Memory B cell (primary cell): Measurements from ENCODE around the gene CCER1.

Experiments used
- ATAC-seq: fragments of 150-1000 bp; cut with Tn5 transposase; 2 replicates; pipeline ENCODE4 v1.10.0; 2021; ENCODE audit warnings: low read depth, mild to moderate bottlenecking, moderate library complexity
- DNase-seq, 2 donors: peaks; one replicate each; pipeline ENCODE4 v3.0.0; 2022; ENCODE audit warnings: low spot score in 2 of 2
- H3K27ac Mint-ChIP-seq: one replicate; pipeline ENCODE4 v1.8.0; 2022; ENCODE audit warnings: mild to moderate bottlenecking, moderate library complexity, mixed read lengths
- H3K27me3 Mint-ChIP-seq: one replicate; pipeline ENCODE4 v1.8.0; 2022; ENCODE audit warnings: mixed read lengths
- H3K36me3 Mint-ChIP-seq: one replicate; pipeline ENCODE4 v1.8.0; 2022; ENCODE audit warnings: mild to moderate bottlenecking, mixed read lengths
- H3K4me1 Mint-ChIP-seq: one replicate; pipeline ENCODE4 v1.8.0; 2022; ENCODE audit warnings: mixed read lengths
- H3K4me3 Mint-ChIP-seq: one replicate; pipeline ENCODE4 v1.8.0; 2022; ENCODE audit warnings: mild to moderate bottlenecking, moderate library complexity, mixed read lengths
- H3K9me3 Mint-ChIP-seq: one replicate; pipeline ENCODE4 v1.8.0; 2022; ENCODE audit warnings: mixed read lengths

Gene CCER1

DNA sequence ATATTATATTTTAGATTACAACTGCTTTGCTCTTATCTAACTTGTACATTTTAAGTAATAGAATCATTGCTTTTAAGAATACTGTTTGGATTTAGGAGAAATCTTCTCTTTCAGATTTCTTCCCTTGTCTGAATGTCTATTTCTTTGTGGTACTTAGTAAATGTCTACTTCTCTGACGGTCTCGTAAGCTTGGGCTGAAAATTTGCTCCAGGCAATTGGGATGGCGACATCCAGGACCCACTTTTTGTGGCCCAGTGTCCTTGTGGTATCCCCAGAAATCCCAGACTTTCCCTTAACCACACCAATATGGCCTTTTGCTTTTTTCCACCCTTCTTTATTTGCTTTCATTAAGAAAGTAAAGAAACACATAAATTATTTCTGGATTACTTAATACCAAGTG is 24.0 kb upstream of the CCER1 start:
- Mint-ChIP-seq H3K4me1 (no peaks in the 10 kb centered on the region), H3K4me3 (no peak overlapping the region), H3K36me3 (no peaks in the 10 kb centered on the region), H3K9me3 (no peaks in the 10 kb centered on the region), H3K27me3 (peaks cover 2% of the 10 kb centered on the region), H3K27ac (no peak overlapping the region)
- no peak for ATAC-seq
- DNase-seq, result no peak

DNA sequence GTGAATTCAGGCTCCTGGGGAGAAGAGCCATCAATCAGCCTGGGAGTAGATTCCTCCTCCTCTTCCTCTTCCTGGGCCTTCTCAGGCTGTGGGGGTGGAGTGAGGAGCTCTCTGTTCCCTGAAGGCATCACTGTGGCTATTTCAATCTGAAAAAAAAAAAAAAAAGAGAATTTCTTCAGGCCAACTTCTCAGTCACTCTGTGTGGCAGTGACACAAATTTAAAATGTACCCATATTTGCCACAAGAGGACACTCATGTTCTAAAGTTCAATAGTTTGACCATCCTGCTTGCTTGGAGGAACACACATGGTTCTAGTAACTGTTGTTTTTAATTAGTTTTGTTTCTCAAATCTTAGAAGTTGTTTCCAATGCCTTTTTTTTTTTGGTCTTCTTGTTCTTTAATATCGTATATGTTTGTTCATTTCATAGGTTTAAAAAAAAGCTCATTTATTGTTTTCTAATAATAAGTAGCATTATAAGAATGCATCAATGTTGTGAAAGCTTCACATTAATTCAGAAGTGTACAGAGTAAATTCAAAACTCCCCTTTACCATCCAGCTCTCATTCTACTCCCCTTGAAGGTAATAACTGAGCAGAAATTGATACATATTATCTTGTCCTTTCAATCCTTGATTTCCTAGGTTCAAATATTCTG is 23.3 kb upstream of the CCER1 start:
- H3K4me3 Mint-ChIP-seq, result no peak overlapping the region
- no peaks in the 10 kb centered on the region for H3K9me3 Mint-ChIP-seq
- DNase-seq (no peak), ATAC-seq (peak; percentile 37)
- H3K36me3 Mint-ChIP-seq, result no peaks in the 10 kb centered on the region
- no peaks in the 10 kb centered on the region for H3K4me1 Mint-ChIP-seq
- H3K27ac Mint-ChIP-seq, result no peak overlapping the region
- H3K27me3 Mint-ChIP-seq, result peaks cover 2% of the 10 kb centered on the region

DNA sequence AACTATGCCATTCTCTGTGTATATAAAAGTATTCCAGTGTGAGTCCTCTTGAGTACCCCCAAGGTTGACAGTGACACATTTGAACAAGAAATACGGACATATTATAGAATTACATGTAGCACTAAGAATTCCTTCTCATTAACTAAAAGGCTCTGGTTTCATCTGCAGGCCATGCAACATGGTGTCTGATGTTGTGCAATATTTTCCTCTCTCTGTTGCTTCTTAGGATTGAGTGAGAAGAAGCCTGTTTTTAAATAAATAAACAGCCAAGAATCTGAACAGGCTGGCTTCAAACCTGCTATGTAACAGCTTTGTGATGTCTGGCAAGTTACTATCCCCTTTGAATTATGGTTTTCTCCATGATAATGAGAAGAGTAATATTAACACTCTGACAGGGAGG is 22.2 kb upstream of the CCER1 start:
- DNase-seq (no peak), ATAC-seq (no peak)
- H3K9me3 Mint-ChIP-seq, result no peaks in the 10 kb centered on the region
- no peaks in the 10 kb centered on the region for H3K4me1 Mint-ChIP-seq
- H3K27me3 Mint-ChIP-seq, result peaks cover 2% of the 10 kb centered on the region
- no peak overlapping the region for H3K27ac Mint-ChIP-seq
- no peak overlapping the region for H3K4me3 Mint-ChIP-seq
- H3K36me3 Mint-ChIP-seq, result no peaks in the 10 kb centered on the region

DNA sequence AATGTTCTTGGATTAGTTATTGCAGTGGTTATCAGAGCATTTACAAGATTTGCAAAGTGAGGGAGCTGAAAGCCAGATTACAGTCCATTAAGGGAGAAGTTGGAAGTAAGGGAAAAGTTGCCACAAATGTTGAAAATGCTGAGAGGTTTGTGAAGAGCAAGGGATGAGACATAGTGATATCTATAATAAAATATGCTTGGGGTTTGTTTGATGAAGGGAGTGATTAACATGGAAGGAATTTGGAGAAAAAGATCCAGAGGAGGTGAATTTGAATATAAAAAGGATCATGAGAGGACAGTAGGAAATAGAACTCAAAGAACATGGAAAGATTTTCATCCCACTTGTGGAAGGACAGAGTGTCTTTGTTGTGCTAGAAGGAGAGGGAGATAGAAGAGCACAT is 19.3 kb upstream of the CCER1 start:
- H3K36me3 Mint-ChIP-seq, result no peaks in the 10 kb centered on the region
- ATAC-seq, result no peak
- no peak for DNase-seq
- no peaks in the 10 kb centered on the region for H3K4me1 Mint-ChIP-seq
- H3K27me3 Mint-ChIP-seq, result no peaks in the 10 kb centered on the region
- H3K27ac Mint-ChIP-seq, result no peak overlapping the region
- no peaks in the 10 kb centered on the region for H3K9me3 Mint-ChIP-seq
- no peak overlapping the region for H3K4me3 Mint-ChIP-seq

DNA sequence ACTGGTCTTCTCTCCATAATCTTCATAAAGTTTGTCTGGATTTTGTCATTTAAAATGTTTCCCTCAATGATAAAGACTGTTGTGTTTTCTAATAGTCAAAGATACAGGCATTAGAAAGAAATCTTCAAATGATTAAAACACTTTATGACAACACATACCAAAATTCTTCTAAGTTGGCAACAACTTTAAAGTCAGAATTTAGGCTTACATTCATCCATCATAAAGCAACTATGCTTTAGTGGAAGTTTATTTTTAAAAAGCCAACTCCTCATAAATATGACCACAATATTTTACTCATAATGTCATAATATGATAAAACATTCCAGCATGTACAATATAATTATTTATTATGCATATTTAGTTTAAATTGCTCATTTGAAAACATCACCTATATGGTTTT is 17.2 kb upstream of the CCER1 start:
- H3K9me3 Mint-ChIP-seq, result no peaks in the 10 kb centered on the region
- H3K36me3 Mint-ChIP-seq, result no peaks in the 10 kb centered on the region
- no peak overlapping the region for H3K27ac Mint-ChIP-seq

DNA sequence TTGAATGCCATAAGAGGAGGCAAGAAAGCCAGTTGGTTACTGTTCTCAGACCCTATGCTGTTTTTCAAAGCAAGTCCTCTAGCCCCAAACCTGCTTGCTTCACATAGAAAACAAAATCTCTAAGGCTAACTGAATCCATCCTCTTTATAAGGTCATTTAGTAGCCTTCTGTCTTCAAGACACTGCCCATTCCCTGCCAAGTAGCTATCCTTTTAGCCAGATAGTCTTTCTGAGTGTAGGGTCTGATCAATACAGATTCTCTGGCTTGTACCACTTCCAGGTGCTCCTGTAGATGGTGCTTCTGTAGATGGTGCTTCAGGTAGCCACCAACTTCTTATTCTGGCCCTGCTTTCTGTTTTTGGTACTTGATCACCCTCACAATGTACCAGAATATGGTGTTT is 15.9 kb upstream of the CCER1 start:
- H3K27me3 Mint-ChIP-seq, result no peaks in the 10 kb centered on the region
- H3K27ac Mint-ChIP-seq, result no peak overlapping the region
- no peak overlapping the region for H3K4me3 Mint-ChIP-seq
- H3K4me1 Mint-ChIP-seq, result no peaks in the 10 kb centered on the region
- no peak for ATAC-seq
- no peaks in the 10 kb centered on the region for H3K9me3 Mint-ChIP-seq
- DNase-seq, result no peak
- no peaks in the 10 kb centered on the region for H3K36me3 Mint-ChIP-seq

More for the DNA sequence above, 17.2 kb upstream of the CCER1 start:
- ATAC-seq, result no peak
- Mint-ChIP-seq H3K4me3 (no peak overlapping the region), H3K4me1 (no peaks in the 10 kb centered on the region), H3K27me3 (no peaks in the 10 kb centered on the region)
- no peak for DNase-seq

DNA sequence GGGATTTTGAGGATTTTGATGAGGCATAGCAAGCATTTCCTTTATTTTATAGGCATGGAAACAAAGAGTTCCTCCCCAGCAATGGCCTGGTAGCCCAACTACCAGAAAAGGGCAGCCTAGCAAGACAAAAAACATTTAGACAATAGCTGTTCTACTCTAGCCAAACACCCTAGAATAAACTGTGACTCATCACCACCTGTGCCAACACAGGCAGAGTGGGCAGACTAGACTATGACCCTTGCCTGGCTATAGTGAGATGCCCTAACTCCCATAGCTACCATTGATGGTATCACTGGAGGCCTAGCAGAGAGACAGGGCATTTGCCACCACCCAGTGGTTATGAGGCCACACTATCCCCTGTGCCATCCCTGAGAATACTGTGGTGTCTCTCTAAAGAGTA is 15.5 kb upstream of the CCER1 start:
- Mint-ChIP-seq H3K4me1 (no peaks in the 10 kb centered on the region), H3K9me3 (no peaks in the 10 kb centered on the region), H3K36me3 (no peaks in the 10 kb centered on the region), H3K4me3 (no peak overlapping the region), H3K27ac (no peak overlapping the region), H3K27me3 (no peaks in the 10 kb centered on the region)
- no peak for DNase-seq
- no peak for ATAC-seq

DNA sequence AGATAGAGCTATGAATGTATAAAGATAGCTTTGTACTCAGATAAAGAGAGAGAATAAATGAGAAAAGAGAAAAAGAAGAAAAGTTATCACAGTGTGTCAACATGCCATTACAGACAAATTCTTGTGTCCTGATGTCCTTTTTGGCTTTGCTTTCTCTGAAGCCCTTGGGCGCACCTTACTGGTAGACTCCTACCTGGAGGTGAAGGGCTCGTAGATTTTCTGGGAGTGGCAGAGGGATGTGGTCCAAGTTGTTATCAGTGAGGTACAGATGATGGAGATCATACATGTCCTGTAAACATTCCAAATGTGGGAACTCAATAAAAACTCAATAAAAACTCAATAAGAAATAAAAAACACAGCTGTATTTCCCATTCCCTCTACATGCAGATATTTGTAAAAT is 14.9 kb upstream of the CCER1 start:
- no peaks in the 10 kb centered on the region for H3K36me3 Mint-ChIP-seq
- H3K4me3 Mint-ChIP-seq, result no peak overlapping the region
- H3K4me1 Mint-ChIP-seq, result no peaks in the 10 kb centered on the region
- no peaks in the 10 kb centered on the region for H3K9me3 Mint-ChIP-seq
- no peaks in the 10 kb centered on the region for H3K27me3 Mint-ChIP-seq
- DNase-seq (no peak), ATAC-seq (no peak)
- no peak overlapping the region for H3K27ac Mint-ChIP-seq

DNA sequence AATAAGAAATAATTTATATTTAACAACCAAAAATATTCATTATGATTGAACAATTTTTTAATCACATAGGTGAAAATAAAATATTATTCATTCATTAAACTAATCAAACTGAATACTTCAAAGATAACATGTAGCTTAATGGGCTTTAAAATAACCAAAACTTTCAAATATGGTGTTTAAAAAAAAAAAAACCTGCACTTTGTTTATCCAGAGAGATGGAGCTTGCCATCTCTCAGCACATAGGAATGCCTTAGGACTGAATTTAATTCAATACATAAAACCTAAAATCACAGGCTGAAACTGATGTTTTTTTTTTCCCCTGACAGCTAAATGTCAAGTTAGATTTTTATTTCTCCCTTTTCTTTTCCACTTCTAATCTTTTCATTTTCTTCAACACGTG is 14.4 kb upstream of the CCER1 start:
- Mint-ChIP-seq H3K4me1 (no peaks in the 10 kb centered on the region), H3K27ac (no peak overlapping the region), H3K4me3 (no peak overlapping the region), H3K9me3 (no peaks in the 10 kb centered on the region), H3K27me3 (no peaks in the 10 kb centered on the region), H3K36me3 (no peaks in the 10 kb centered on the region)
- no peak for DNase-seq
- ATAC-seq, result no peak

DNA sequence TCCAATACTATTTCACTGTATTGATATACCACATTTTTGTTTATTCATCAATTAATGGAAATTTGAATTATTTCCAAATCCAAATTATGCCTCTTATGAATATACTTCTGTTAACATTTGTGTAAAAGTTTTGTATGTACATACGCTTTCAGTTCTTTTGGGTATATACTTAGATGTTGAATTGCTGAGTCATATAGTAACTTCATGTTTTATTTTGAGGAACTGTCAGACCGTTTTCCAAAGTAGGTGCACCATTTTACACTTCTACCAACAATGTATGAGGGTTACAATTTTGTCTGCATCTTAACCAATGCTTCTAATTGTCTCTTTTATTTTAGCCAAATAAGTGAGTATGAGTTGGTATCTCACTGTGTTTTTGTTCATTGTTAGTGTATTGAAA is 10.2 kb upstream of the CCER1 start:
- no peak overlapping the region for H3K27ac Mint-ChIP-seq
- no peaks in the 10 kb centered on the region for H3K27me3 Mint-ChIP-seq
- no peaks in the 10 kb centered on the region for H3K36me3 Mint-ChIP-seq
- no peak for ATAC-seq
- no peak overlapping the region for H3K4me3 Mint-ChIP-seq
- DNase-seq, result no peak
- no peaks in the 10 kb centered on the region for H3K9me3 Mint-ChIP-seq
- H3K4me1 Mint-ChIP-seq, result no peaks in the 10 kb centered on the region

DNA sequence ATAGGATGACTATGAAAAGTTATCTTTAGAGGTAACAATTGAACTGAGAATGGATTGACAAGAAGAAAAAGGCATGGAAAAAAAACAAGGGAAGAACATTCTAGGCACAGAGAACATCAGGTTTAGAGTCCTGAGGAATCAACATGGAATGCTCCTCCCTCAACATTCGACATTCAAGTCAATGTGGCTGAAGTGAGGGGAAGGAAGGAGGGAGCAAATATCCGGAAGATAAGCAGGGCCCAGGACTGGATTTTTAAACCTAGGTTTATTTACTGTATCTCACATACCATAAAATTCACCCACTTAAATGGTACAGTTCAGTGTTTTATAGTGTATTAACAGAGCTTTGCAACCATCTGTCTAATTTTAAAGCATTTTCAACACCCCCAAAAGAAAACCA is 9.6 kb upstream of the CCER1 start:
- Mint-ChIP-seq H3K9me3 (no peaks in the 10 kb centered on the region), H3K4me3 (no peak overlapping the region), H3K27me3 (no peaks in the 10 kb centered on the region), H3K4me1 (no peaks in the 10 kb centered on the region), H3K36me3 (no peaks in the 10 kb centered on the region), H3K27ac (no peak overlapping the region)
- no peak for ATAC-seq
- no peak for DNase-seq

DNA sequence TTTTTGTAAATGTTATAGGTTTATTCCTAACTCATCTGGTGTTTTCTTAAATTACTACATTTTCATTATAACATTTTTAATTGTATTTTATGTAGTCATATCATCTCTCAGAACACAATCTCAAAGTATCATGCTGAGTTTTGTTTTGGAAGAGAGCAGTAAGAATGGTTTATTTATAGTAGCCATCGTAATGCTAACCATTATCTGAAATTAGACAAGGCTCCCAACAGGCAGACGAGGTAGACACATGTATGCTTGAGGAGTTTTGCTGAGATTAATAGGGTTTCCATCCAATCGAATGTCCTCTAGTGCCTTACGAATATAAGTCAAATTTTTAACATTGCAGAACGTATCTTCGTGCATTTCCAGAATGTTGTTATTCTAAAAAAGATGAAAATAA is 9.0 kb upstream of the CCER1 start:
- no peak for DNase-seq
- no peak for ATAC-seq
- Mint-ChIP-seq H3K36me3 (no peaks in the 10 kb centered on the region), H3K4me3 (no peak overlapping the region), H3K27me3 (no peaks in the 10 kb centered on the region), H3K9me3 (no peaks in the 10 kb centered on the region), H3K4me1 (no peaks in the 10 kb centered on the region), H3K27ac (no peak overlapping the region)

DNA sequence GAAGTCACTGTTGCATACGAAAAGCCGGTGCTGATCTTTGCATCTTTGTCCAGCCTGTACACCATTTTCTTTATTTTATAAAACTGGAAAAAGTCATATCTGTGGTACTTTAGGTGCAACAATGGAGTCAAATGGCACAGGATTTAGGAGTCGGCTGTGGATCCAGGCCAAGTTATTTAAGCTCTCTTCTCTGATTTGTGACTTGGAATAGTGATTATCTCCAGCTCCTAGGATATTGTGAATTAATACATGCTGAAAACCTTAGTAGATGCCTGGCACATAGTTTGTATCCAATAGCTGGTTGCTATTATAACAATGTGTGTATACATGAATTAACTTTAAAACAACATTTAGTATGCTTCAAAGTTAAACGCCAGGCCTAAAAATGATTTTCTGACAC is 6.2 kb upstream of the CCER1 start:
- DNase-seq (no peak), ATAC-seq (no peak)
- no peaks in the 10 kb centered on the region for H3K4me1 Mint-ChIP-seq
- H3K27ac Mint-ChIP-seq, result no peak overlapping the region
- no peaks in the 10 kb centered on the region for H3K36me3 Mint-ChIP-seq
- H3K4me3 Mint-ChIP-seq, result no peak overlapping the region
- H3K27me3 Mint-ChIP-seq, result no peaks in the 10 kb centered on the region
- H3K9me3 Mint-ChIP-seq, result no peaks in the 10 kb centered on the region

DNA sequence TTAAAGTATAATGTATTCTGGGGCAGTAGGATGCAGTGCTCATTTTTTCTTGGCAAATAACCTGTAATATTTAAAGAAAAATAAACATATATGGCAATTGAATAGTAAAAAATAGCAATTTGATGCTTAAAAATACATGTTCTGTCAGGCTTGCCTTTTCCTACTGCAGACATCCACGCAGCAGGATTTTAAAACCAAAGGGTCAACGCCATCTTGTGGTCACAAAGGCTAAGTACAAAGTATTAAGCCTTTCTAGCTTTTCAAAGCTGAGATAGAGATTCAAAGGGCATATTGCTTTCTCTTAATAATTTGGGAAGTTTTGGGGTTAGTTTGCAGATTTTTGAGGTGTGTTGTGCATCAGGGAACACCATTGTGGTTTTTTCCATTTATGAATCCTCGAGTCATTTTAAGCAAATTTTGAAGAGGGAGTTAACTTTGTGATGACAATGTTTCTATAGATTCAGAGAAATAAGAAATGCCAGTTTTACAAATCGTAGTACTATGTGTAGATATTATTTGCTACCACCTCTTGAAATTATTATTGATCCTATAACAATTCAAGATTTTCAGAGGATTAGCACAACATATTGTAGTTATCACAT is 4.7 kb upstream of the CCER1 start:
- ATAC-seq (peak; percentile 66), DNase-seq (peak in 1 of 2 donors; percentile 21)
- H3K27ac Mint-ChIP-seq, result no peak overlapping the region
- H3K4me1 Mint-ChIP-seq, result no peaks in the 10 kb centered on the region
- H3K9me3 Mint-ChIP-seq, result no peaks in the 10 kb centered on the region
- H3K27me3 Mint-ChIP-seq, result no peaks in the 10 kb centered on the region
- no peak overlapping the region for H3K4me3 Mint-ChIP-seq
- no peaks in the 10 kb centered on the region for H3K36me3 Mint-ChIP-seq

DNA sequence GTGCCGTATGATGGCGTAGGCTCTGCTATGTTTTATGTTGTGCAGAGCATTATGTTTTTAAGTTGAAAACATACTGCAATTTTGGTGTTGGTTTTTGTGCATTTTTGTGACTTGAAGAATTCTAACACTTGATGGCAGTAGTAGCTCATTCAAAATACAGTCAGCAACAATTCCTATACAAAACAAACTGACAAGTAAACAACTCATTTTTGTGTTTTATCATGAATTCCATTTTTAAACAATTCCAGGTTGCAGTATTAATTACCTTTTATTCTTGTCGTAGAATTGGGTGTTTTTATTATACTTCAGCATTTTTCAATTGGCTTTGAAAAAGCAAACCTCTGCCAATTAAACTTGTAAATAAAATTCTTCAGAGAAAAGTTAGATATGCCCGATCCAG is 4.1 kb upstream of the CCER1 start:
- Mint-ChIP-seq H3K27me3 (no peaks in the 10 kb centered on the region), H3K27ac (no peak overlapping the region), H3K9me3 (no peaks in the 10 kb centered on the region), H3K4me1 (no peaks in the 10 kb centered on the region), H3K4me3 (no peak overlapping the region), H3K36me3 (no peaks in the 10 kb centered on the region)
- ATAC-seq (no peak), DNase-seq (no peak)
